ENCODE data around the gene SERTAD2. TPM values are rescaled to one million over a fixed set of nuclear protein-coding genes. Genes with fewer than 3 reads are reported as not detected.
A peak's percentile ranks its signal among the peaks of the same experiment; 100 is the strongest.

Gene SERTAD2
- total RNA-seq, 1 donor from 2014 or later, result 42.2 TPM

DNA sequence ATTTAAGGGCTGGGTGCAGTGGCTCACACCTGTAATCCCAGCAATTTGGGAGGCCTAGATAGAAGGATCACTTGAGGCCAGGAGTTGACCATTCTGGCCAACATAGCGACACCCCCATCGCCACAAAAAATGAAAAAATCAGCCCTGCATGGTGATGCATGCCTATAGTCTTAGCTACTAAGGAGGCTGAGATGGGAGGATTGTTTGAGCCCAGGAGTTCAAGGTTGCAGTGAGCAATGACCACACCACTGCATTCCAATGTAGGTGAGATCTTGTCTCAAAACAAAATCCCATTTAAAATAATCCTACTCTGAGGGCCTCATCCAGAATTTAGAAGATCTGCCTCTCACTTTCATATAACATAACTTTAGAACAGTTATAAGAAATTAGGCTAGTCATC lies 2.7 kb upstream of the SERTAD2 start:
- H3K27me3 Mint-ChIP-seq (ENCODE audit: low read depth, unreplicated experiment), result no peaks in the 10 kb centered on the region
- DNase-seq (ENCODE audit: low read depth) (no peak), FAIRE-seq (no peak)
- TF ChIP-seq CTCF (IDR thresholded peaks at IDR 0.05; ENCODE audit: insufficient read depth, low read depth, low read length), result no peak
- H2AFZ ChIP-seq (ENCODE audit: low read depth, low read length), result no peak overlapping the region
- peaks cover 17% of the 10 kb centered on the region for H3K79me2 ChIP-seq (ENCODE audit: insufficient read depth, low read length)
- H3K9me3 ChIP-seq (ENCODE audit: insufficient read depth, low read depth, low read length), result no peaks in the 10 kb centered on the region
- peaks cover 21% of the 10 kb centered on the region for H3K4me1 Mint-ChIP-seq (ENCODE audit: low read depth, unreplicated experiment)
- H4K20me1 ChIP-seq (ENCODE audit: insufficient read depth, low read length), result peaks cover 14% of the 10 kb centered on the region
- no peak overlapping the region for H3K4me3 ChIP-seq (ENCODE audit: insufficient read depth, low read depth, low read length)
- no peak overlapping the region for H3K27ac ChIP-seq (ENCODE audit: low read depth, low read length)
- H3K4me2 ChIP-seq (ENCODE audit: low read length), result no peak overlapping the region
- no peak overlapping the region for H3K4me3 Mint-ChIP-seq (ENCODE audit: unreplicated experiment)
- no peak overlapping the region for H3K27ac Mint-ChIP-seq (ENCODE audit: unreplicated experiment)
- H3K36me3 ChIP-seq (ENCODE audit: insufficient read depth, low read length), result no peaks in the 10 kb centered on the region
- no peak overlapping the region for H3K9ac ChIP-seq (ENCODE audit: low read length)
- H3K36me3 Mint-ChIP-seq (ENCODE audit: low read depth, unreplicated experiment), result peaks cover 3% of the 10 kb centered on the region
- H3K27me3 ChIP-seq (ENCODE audit: insufficient read depth, low read length), result no peaks in the 10 kb centered on the region
- H3K4me1 ChIP-seq (ENCODE audit: insufficient read depth, low read length), result peaks cover 22% of the 10 kb centered on the region
- H3K9me3 Mint-ChIP-seq (ENCODE audit: unreplicated experiment), result peaks cover 3% of the 10 kb centered on the region

GRCh38 chr2:64655873-64656272 lies 2.2 kb upstream of the SERTAD2 start:
- no peak for TF ChIP-seq EZH2 (IDR thresholded peaks at IDR 0.05; ENCODE audit: insufficient read depth, low read length)
- no peak for TF ChIP-seq CTCF (IDR thresholded peaks at IDR 0.05; ENCODE audit: insufficient read depth, low read depth, low read length)
- H3K4me2 ChIP-seq (ENCODE audit: low read length), result peak overlapping the region; percentile 85
- H3K9me3 ChIP-seq (ENCODE audit: insufficient read depth, low read depth, low read length), result no peaks in the 10 kb centered on the region
- Mint-ChIP-seq H3K4me1 (ENCODE audit: low read depth, unreplicated experiment) (peaks cover 24% of the 10 kb centered on the region), H3K27ac (ENCODE audit: unreplicated experiment) (peak overlapping the region; percentile 80), H3K4me3 (ENCODE audit: unreplicated experiment) (peak overlapping the region; percentile 62), H3K27me3 (ENCODE audit: low read depth, unreplicated experiment) (no peaks in the 10 kb centered on the region), H3K36me3 (ENCODE audit: low read depth, unreplicated experiment) (peaks cover 3% of the 10 kb centered on the region), H3K9me3 (ENCODE audit: unreplicated experiment) (peaks cover 3% of the 10 kb centered on the region)
- peaks cover 19% of the 10 kb centered on the region for H4K20me1 ChIP-seq (ENCODE audit: insufficient read depth, low read length)
- H3K79me2 ChIP-seq (ENCODE audit: insufficient read depth, low read length), result peaks cover 22% of the 10 kb centered on the region
- no peaks in the 10 kb centered on the region for H3K27me3 ChIP-seq (ENCODE audit: insufficient read depth, low read length)
- DNase-seq (ENCODE audit: low read depth) (no peak), FAIRE-seq (no peak)
- H3K9ac ChIP-seq (ENCODE audit: low read length), result no peak overlapping the region
- H2AFZ ChIP-seq (ENCODE audit: low read depth, low read length), result no peak overlapping the region
- peaks cover 22% of the 10 kb centered on the region for H3K4me1 ChIP-seq (ENCODE audit: insufficient read depth, low read length)
- H3K4me3 ChIP-seq (ENCODE audit: insufficient read depth, low read depth, low read length), result no peak overlapping the region
- H3K36me3 ChIP-seq (ENCODE audit: insufficient read depth, low read length), result no peaks in the 10 kb centered on the region
- H3K27ac ChIP-seq (ENCODE audit: low read depth, low read length), result no peak overlapping the region

DNA sequence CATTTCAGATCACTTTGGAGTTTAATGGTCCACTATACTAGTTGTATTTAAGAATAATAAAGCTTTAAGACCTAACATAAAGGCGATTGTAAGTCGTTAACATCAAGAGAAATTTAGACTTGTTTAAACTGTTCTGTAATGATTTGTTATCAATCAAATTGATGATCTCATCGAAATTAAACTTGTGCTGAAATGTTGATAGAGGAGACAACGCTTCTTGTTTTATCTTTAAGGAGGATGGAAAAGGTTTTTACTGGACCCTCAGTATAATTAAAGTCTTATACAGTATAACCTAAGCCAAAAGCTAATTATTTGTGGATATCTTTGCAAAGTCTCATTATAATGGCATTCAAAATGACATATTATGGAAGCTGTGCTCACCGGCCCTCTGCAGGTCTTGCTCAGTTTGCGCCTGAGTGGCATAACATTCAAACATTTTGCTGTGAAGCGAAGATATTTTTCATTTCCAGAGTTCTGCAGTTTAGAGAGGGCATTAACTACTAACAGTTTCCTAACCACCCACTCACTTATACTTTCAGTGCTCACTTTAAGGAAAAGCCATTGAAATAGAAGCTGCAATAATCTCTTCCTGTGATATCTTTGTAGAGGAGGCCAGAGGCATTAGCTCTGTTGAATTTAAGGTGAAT lies 1.4 kb upstream of the SERTAD2 start:
- no peaks in the 10 kb centered on the region for H3K27me3 Mint-ChIP-seq (ENCODE audit: low read depth, unreplicated experiment)

More for the DNA sequence above, 1.4 kb upstream of the SERTAD2 start:
- Mint-ChIP-seq H3K9me3 (ENCODE audit: unreplicated experiment) (peaks cover 3% of the 10 kb centered on the region), H3K4me1 (ENCODE audit: low read depth, unreplicated experiment) (peaks cover 30% of the 10 kb centered on the region), H3K4me3 (ENCODE audit: unreplicated experiment) (peak overlapping the region; percentile 81), H3K27ac (ENCODE audit: unreplicated experiment) (peak overlapping the region; percentile 96), H3K36me3 (ENCODE audit: low read depth, unreplicated experiment) (peaks cover 3% of the 10 kb centered on the region)
- Histone ChIP-seq H3K4me1 (ENCODE audit: insufficient read depth, low read length) (peaks cover 22% of the 10 kb centered on the region), H2AFZ (ENCODE audit: low read depth, low read length) (no peak overlapping the region), H3K36me3 (ENCODE audit: insufficient read depth, low read length) (no peaks in the 10 kb centered on the region), H3K79me2 (ENCODE audit: insufficient read depth, low read length) (peaks cover 29% of the 10 kb centered on the region), H3K4me3 (ENCODE audit: insufficient read depth, low read depth, low read length) (peak overlapping the region; percentile 61), H3K4me2 (ENCODE audit: low read length) (peak overlapping the region; percentile 85), H3K27me3 (ENCODE audit: insufficient read depth, low read length) (no peaks in the 10 kb centered on the region), H3K9ac (ENCODE audit: low read length) (no peak overlapping the region), H3K27ac (ENCODE audit: low read depth, low read length) (peak overlapping the region; percentile 84), H4K20me1 (ENCODE audit: insufficient read depth, low read length) (peaks cover 26% of the 10 kb centered on the region), H3K9me3 (ENCODE audit: insufficient read depth, low read depth, low read length) (no peaks in the 10 kb centered on the region)
- FAIRE-seq (no peak), DNase-seq (ENCODE audit: low read depth) (no peak)
- TF ChIP-seq CTCF (IDR thresholded peaks at IDR 0.05; ENCODE audit: insufficient read depth, low read depth, low read length) (peak; percentile 39), EZH2 (IDR thresholded peaks at IDR 0.05; ENCODE audit: insufficient read depth, low read length) (no peak)

Data from astrocyte (in vitro differentiated cells and primary cell).